GM19328 (cell line): ENCODE measurements around the gene TMPRSS3.

Experiments used
- ATAC-seq: cut with Tn5 transposase; IDR thresholded peaks from one replicate; pipeline ENCODE4 v1.9.1; 2021; ENCODE audit warnings: mild to moderate bottlenecking, moderate library complexity; ENCODE audit not compliant: unreplicated experiment

Gene TMPRSS3

GRCh38 chr21:42374864-42375499 lies 20.9 kb downstream of the TMPRSS3 start:
- ATAC-seq = no peak

GRCh38 chr21:42374457-42374856 lies 21.4 kb downstream of the TMPRSS3 start:
- ATAC-seq = no peak

- ATAC-seq = no peak
Observed at GRCh38 chr21:42373908-42374455, 21.9 kb downstream of the TMPRSS3 start.

- no peak for ATAC-seq
Observed at GRCh38 chr21:42373196-42373907, 22.5 kb downstream of the TMPRSS3 start.

GRCh38 chr21:42370894-42371654 lies 24.8 kb downstream of the TMPRSS3 start:
- ATAC-seq = no peak

GRCh38 chr21:42369821-42370220 lies 26.0 kb downstream of the TMPRSS3 start:
- no peak for ATAC-seq

- ATAC-seq = no peak
Observed at GRCh38 chr21:42367367-42368165, 28.3 kb downstream of the TMPRSS3 start.

GRCh38 chr21:42366292-42367010 lies 29.4 kb downstream of the TMPRSS3 start, which contains the start of gene TFF1:
Gene TFF1 (minus strand): TSS chr21:42366535. CDS start chr21:42366495, 40 bp downstream.
- no peak for ATAC-seq

- no peak for ATAC-seq
Observed at GRCh38 chr21:42365770-42366169, 30.1 kb downstream of the TMPRSS3 start.

- no peak for ATAC-seq
Observed at GRCh38 chr21:42364304-42364865, 31.5 kb downstream of the TMPRSS3 start.

- ATAC-seq = no peak
Observed at GRCh38 chr21:42363312-42363711, 32.5 kb downstream of the TMPRSS3 start.

- ATAC-seq = no peak
Observed at GRCh38 chr21:42362700-42363099, 33.2 kb downstream of the TMPRSS3 start.

- ATAC-seq = no peak
Observed at GRCh38 chr21:42362198-42362597, 33.7 kb downstream of the TMPRSS3 start.

- ATAC-seq = no peak
Observed at GRCh38 chr21:42361286-42361685, 34.6 kb downstream of the TMPRSS3 start.

GRCh38 chr21:42360317-42360716 lies 35.5 kb downstream of the TMPRSS3 start:
- no peak for ATAC-seq

- no peak for ATAC-seq
Observed at GRCh38 chr21:42358937-42359336, 36.9 kb downstream of the TMPRSS3 start.

- ATAC-seq = no peak
Observed at GRCh38 chr21:42358261-42358660, 37.6 kb downstream of the TMPRSS3 start.

GRCh38 chr21:42357307-42357706 lies 38.5 kb downstream of the TMPRSS3 start:
- no peak for ATAC-seq

- ATAC-seq = no peak
Observed at GRCh38 chr21:42356650-42357049, 39.2 kb downstream of the TMPRSS3 start.

GRCh38 chr21:42356046-42356445 lies 39.8 kb downstream of the TMPRSS3 start:
- no peak for ATAC-seq
